NCI-H1436 treated with DMSO at 0.1 percent for 48 hours (cell line): ENCODE data around the gene GRK6.
A peak's percentile ranks its signal among the peaks of the same experiment; 100 is the strongest.
"Not testable (repeated sequence)": the region's sequence is repeated elsewhere in the genome, so short reads cannot be mapped to it uniquely, and the experiment has no call there.

ENCODE experiments used
- DNase-seq: peaks from one replicate; lab custom pipeline; 2025; lab: John Stamatoyannopoulos, UW

The GRK6 gene

GRCh38 chr5:177399997-177400868 is 26.2 kb upstream of the GRK6 start, which contains the start of gene PFN3:
Gene PFN3, minus strand, starts transcription at chr5:177400661. Its CDS starts 85 bp downstream, at chr5:177400576.
- no peak for DNase-seq

- DNase-seq = peak; percentile 10
These were observed 24.0 kb upstream of the GRK6 start for GRCh38 chr5:177402271-177403043.

- DNase-seq = no peak
These were observed 23.2 kb upstream of the GRK6 start for GRCh38 chr5:177403102-177403791.

GRCh38 chr5:177403792-177404640 is 22.5 kb upstream of the GRK6 start:
- no peak for DNase-seq

GRCh38 chr5:177404641-177405179 is 21.8 kb upstream of the GRK6 start:
- DNase-seq = no peak

- no peak for DNase-seq
These were observed 21.2 kb upstream of the GRK6 start for GRCh38 chr5:177405312-177405711.

- no peak for DNase-seq
These were observed 20.7 kb upstream of the GRK6 start for GRCh38 chr5:177405805-177406204.

- DNase-seq = no peak
These were observed 17.3 kb upstream of the GRK6 start, which contains the start of gene F12 for GRCh38 chr5:177409043-177409801. Gene F12, minus strand, starts transcription at chr5:177409564. Its CDS starts 37 bp downstream, at chr5:177409527.

- no peak for DNase-seq
These were observed 15.9 kb upstream of the GRK6 start for GRCh38 chr5:177410575-177410974.

- DNase-seq = no peak
These were observed 13.8 kb upstream of the GRK6 start for GRCh38 chr5:177412603-177413233.

- DNase-seq = no peak
These were observed 12.0 kb upstream of the GRK6 start for GRCh38 chr5:177414481-177414880.

- DNase-seq = not testable (repeated sequence)
These were observed 9.4 kb upstream of the GRK6 start for GRCh38 chr5:177417081-177417480.

GRCh38 chr5:177419046-177419445 is 7.4 kb upstream of the GRK6 start:
- no peak for DNase-seq

GRCh38 chr5:177420472-177420871 is 6.0 kb upstream of the GRK6 start:
- DNase-seq = not testable (repeated sequence)

- DNase-seq = no peak
These were observed 5.2 kb upstream of the GRK6 start for GRCh38 chr5:177421062-177421798.

- DNase-seq = no peak
These were observed 2.8 kb upstream of the GRK6 start for GRCh38 chr5:177423671-177424070.

- no peak for DNase-seq
These were observed 1.2 kb upstream of the GRK6 start for GRCh38 chr5:177425196-177425800.

- DNase-seq = peak; percentile 92
These were observed 493 bp upstream of the GRK6 start for GRCh38 chr5:177425801-177426565.
